ENCODE measurements around the gene TENM4. TPM values are rescaled to one million over a fixed set of nuclear protein-coding genes. Genes with fewer than 3 reads are reported as not detected.

The TENM4 gene
- polyA plus RNA-seq, 1 experiment, result 5.5 TPM

DNA sequence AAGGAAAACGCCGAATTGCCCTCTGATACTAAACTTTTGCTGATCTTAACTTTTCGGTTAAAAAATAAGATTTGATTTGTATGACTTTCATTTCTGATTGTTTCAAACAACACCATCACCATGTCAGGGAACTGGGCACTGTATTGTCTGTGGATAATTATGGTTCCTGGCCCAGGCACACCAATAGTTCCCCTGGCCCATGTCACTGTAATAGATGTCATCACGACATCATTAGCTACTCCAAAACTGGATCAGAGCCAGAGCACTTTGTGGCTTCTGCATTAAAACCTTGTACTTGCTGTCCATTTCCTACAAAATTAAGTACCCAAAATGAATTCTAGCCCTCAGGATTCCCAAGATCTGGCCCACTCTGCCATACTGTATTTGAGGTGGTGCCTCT, 746.7 kb downstream of the TENM4 start:
- Histone ChIP-seq H3K27me3 (ENCODE audit: control insufficient read depth, insufficient read depth, low read length) (no peaks in the 10 kb centered on the region), H3K9me3 (ENCODE audit: control insufficient read depth, insufficient read depth, low read length) (no peaks in the 10 kb centered on the region), H3K27ac (ENCODE audit: low read depth, low read length) (no peak overlapping the region), H3K4me3 (ENCODE audit: low read depth, low read length) (no peak overlapping the region)
- DNase-seq (ENCODE audit: low read depth, low spot score), result no peak
- TF ChIP-seq, protein P1, sequence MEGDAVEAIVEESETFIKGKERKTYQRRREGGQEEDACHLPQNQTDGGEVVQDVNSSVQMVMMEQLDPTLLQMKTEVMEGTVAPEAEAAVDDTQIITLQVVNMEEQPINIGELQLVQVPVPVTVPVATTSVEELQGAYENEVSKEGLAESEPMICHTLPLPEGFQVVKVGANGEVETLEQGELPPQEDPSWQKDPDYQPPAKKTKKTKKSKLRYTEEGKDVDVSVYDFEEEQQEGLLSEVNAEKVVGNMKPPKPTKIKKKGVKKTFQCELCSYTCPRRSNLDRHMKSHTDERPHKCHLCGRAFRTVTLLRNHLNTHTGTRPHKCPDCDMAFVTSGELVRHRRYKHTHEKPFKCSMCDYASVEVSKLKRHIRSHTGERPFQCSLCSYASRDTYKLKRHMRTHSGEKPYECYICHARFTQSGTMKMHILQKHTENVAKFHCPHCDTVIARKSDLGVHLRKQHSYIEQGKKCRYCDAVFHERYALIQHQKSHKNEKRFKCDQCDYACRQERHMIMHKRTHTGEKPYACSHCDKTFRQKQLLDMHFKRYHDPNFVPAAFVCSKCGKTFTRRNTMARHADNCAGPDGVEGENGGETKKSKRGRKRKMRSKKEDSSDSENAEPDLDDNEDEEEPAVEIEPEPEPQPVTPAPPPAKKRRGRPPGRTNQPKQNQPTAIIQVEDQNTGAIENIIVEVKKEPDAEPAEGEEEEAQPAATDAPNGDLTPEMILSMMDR (IDR thresholded peaks at IDR 0.05; ENCODE audit: low read depth, low read length), result no peak
- ChIA-PET POLR2A (no interaction called here), CTCF (interaction anchor here (1.2 kb wide), 1 partner anchor 22 kb away, joined by 5 read pairs; no protein-coding TSS in a partner anchor)

DNA sequence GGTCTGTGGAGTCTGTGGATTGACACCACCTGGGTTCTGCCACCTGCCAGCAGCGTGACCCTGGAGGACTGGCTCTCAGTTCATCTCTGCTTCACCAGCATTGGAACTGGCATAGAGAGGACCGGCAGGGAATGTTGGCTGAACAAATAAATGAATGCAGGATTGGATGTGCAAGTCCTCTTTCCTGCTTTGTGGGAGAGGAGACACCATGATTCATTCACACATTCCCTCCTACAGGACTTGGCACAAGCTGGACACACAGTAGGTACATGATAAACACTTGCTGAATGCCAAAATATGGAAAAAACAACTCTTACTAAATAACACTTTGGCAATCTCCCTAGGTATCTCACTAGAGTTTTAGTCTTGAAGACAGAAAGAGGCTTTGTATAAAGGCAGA, 749.6 kb downstream of the TENM4 start:
- CTCF ChIA-PET, result interaction anchor here (1.1 to 1.2 kb wide), 2 partner anchors 24 to 45 kb away, joined by 4 to 6 read pairs; no protein-coding TSS in a partner anchor
- DNase-seq (ENCODE audit: low read depth, low spot score), result no peak
- no peaks in the 10 kb centered on the region for H3K9me3 ChIP-seq (ENCODE audit: control insufficient read depth, insufficient read depth, low read length)
- POLR2A ChIA-PET, result no interaction called here
- H3K27ac ChIP-seq (ENCODE audit: low read depth, low read length), result no peak overlapping the region
- H3K27me3 ChIP-seq (ENCODE audit: control insufficient read depth, insufficient read depth, low read length), result no peaks in the 10 kb centered on the region
- TF ChIP-seq, protein P1 (IDR thresholded peaks at IDR 0.05; ENCODE audit: low read depth, low read length), result no peak
- no peak overlapping the region for H3K4me3 ChIP-seq (ENCODE audit: low read depth, low read length)

DNA sequence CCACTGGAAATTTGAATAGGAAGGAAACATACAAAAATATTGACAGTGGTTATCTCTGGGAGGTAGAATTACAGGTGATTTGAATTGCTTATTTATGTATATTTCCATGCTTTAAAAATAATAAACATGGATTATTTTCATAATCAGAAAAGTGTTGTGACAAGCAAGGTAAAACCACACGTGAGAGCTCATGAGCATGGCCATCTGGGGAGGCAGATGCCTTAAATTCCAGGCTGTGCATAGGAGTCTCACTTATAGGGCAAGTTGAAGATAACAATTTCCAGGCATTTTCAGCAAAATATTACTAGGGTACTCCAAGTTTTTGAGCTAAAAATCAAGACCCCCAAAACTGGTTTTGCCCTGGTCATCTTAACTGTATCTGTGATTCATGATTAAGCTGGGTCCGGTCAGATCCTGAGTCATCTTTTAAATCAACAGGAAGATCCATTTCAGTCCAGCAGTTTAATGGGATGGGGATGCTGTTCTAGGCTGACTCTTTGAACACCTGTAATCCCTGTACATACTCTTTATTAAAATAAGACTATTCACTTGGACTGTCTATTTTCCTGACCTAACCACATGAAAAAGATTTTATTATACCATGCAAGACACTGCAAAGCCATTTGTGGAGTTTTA, 750.4 kb downstream of the TENM4 start:
- no peak for DNase-seq (ENCODE audit: low read depth, low spot score)
- POLR2A ChIA-PET, result no interaction called here
- CTCF ChIA-PET, result interaction anchor here (1.1 to 1.2 kb wide), 2 partner anchors 25 to 44 kb away, joined by 4 to 6 read pairs; no protein-coding TSS in a partner anchor
- TF ChIP-seq, protein P1 (IDR thresholded peaks at IDR 0.05; ENCODE audit: low read depth, low read length), result no peak
- Histone ChIP-seq H3K9me3 (ENCODE audit: control insufficient read depth, insufficient read depth, low read length) (no peaks in the 10 kb centered on the region), H3K4me3 (ENCODE audit: low read depth, low read length) (no peak overlapping the region), H3K27ac (ENCODE audit: low read depth, low read length) (no peak overlapping the region), H3K27me3 (ENCODE audit: control insufficient read depth, insufficient read depth, low read length) (no peaks in the 10 kb centered on the region)

DNA sequence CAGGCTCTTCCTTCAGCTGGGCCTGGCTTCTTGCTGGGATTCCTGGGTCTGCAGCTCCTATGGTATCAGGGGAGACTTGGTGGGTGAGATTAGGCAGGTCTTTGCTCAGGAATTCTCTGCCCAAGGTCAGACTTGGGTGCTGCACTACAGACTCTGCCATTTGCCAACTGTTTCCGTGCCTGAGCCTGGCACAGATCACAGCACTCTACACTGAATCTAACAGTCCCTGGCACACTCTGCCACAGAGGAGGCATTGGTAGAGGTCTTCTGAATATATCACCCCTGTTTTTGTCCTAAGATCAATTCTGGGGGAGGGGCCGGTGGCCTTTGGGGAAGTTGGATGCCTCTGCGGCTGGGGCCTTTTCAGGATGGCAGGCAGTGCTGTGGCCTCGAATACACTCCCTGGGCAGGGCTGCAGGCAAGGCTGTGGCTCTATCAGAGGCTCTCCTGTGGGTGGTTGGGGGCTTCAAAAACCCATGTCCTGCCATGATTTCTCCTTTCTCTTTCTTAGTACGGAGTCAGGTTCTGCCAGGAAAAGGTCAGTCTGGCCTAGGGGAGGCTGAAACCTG, 751.2 kb downstream of the TENM4 start:
- no peak for DNase-seq (ENCODE audit: low read depth, low spot score)
- TF ChIP-seq, protein P1 (IDR thresholded peaks at IDR 0.05; ENCODE audit: low read depth, low read length), result no peak
- POLR2A ChIA-PET, result no interaction called here
- Histone ChIP-seq H3K27me3 (ENCODE audit: control insufficient read depth, insufficient read depth, low read length) (no peaks in the 10 kb centered on the region), H3K27ac (ENCODE audit: low read depth, low read length) (no peak overlapping the region), H3K4me3 (ENCODE audit: low read depth, low read length) (no peak overlapping the region), H3K9me3 (ENCODE audit: control insufficient read depth, insufficient read depth, low read length) (no peaks in the 10 kb centered on the region)
- CTCF ChIA-PET, result interaction anchor here (1.1 to 1.3 kb wide), 2 partner anchors 26 to 44 kb away, joined by 4 to 6 read pairs; no protein-coding TSS in a partner anchor

DNA sequence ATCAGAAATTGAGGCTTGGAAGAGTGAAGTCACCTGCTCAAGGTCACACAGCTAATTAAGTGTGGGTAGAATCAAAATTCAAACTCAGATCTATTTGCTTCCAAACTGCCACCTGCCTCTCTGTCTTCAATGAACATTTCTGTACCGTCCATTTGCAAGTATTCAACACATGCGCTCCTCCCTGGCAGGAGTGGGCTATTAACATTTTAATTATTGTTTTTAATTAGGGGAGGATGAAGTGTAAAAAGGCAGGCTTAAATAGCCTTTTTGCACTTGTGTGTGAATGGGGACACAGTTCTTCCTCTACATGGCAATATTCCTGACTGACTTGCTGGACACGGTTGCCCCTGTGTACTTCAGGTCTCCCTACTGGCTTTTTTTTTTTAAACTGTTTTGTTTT, 751.7 kb downstream of the TENM4 start:
- TF ChIP-seq, protein P1 (IDR thresholded peaks at IDR 0.05; ENCODE audit: low read depth, low read length), result no peak
- no peak overlapping the region for H3K27ac ChIP-seq (ENCODE audit: low read depth, low read length)
- DNase-seq (ENCODE audit: low read depth, low spot score), result no peak
- ChIA-PET POLR2A (no interaction called here), CTCF (interaction anchor here (1.3 kb wide), 1 partner anchor 44 kb away, joined by 4 read pairs; no protein-coding TSS in a partner anchor)
- H3K9me3 ChIP-seq (ENCODE audit: control insufficient read depth, insufficient read depth, low read length), result no peaks in the 10 kb centered on the region
- H3K27me3 ChIP-seq (ENCODE audit: control insufficient read depth, insufficient read depth, low read length), result no peaks in the 10 kb centered on the region
- no peak overlapping the region for H3K4me3 ChIP-seq (ENCODE audit: low read depth, low read length)
